KMS-11 (cell line): ENCODE measurements around the gene UBE2E2.

ENCODE experiments used
- H2AFZ ChIP-seq: fragments of 200-600 bp; sonication (generic); 2 replicates; pipeline ENCODE4 v1.6.1; 2016; ENCODE audit warnings: antibody characterized with exemption, mixed run types, low read depth
- H3K27ac ChIP-seq: fragments of 200-600 bp; sonication (generic); 2 replicates; pipeline ENCODE4 v1.6.1; 2016; ENCODE audit warnings: mild to moderate bottlenecking, mixed run types
- H3K27me3 ChIP-seq: fragments of 200-600 bp; sonication (generic); 2 replicates; pipeline ENCODE4 v1.6.1; 2017; ENCODE audit warnings: mild to moderate bottlenecking, low read depth, mixed run types, moderate library complexity; ENCODE audit not compliant: insufficient read depth
- H3K36me3 ChIP-seq: fragments of 200-600 bp; sonication (generic); 2 replicates; pipeline ENCODE4 v1.6.1; 2017; ENCODE audit warnings: mild to moderate bottlenecking, mixed run types; ENCODE audit not compliant: insufficient read depth
- H3K4me1 ChIP-seq: fragments of 200-600 bp; sonication (generic); 2 replicates; pipeline ENCODE4 v1.6.1; 2016; ENCODE audit warnings: mild to moderate bottlenecking, low read depth, mixed run types; ENCODE audit not compliant: poor library complexity, severe bottlenecking
- H3K4me2 ChIP-seq: fragments of 200-600 bp; sonication (generic); 2 replicates; pipeline ENCODE4 v1.7.0; 2016; ENCODE audit warnings: mild to moderate bottlenecking, mixed run types
- H3K4me3 ChIP-seq: fragments of 200-600 bp; sonication (generic); IDR thresholded peaks from 2 replicates; pipeline ENCODE4 v1.6.1; 2017; ENCODE audit warnings: low read depth, low read length, mixed read lengths; ENCODE audit not compliant: insufficient read depth
- H3K79me2 ChIP-seq: fragments of 200-600 bp; sonication (generic); 2 replicates; pipeline ENCODE4 v1.6.1; 2016; ENCODE audit warnings: low read depth, mixed run types; ENCODE audit not compliant: insufficient read depth
- H3K9ac ChIP-seq: fragments of 200-600 bp; sonication (generic); 2 replicates; pipeline ENCODE4 v1.6.1; 2016; ENCODE audit warnings: mild to moderate bottlenecking, mixed run types
- H4K20me1 ChIP-seq: fragments of 200-600 bp; sonication (generic); 2 replicates; pipeline ENCODE4 v1.6.1; 2016; ENCODE audit warnings: mild to moderate bottlenecking, mixed run types; ENCODE audit not compliant: insufficient read depth
- CTCF ChIP-seq: fragments of 200-600 bp; sonication (generic); conservative IDR thresholded peaks from 2 replicates; pipeline ENCODE4 v1.6.1; 2017; ENCODE audit warnings: low read depth, mild to moderate bottlenecking, antibody characterized with exemption, low read length, moderate library complexity, mixed read lengths

Gene UBE2E2

GRCh38 chr3:23182996-23183513 is 20.1 kb upstream of the UBE2E2 start:
- no peak overlapping the region for H3K4me3 ChIP-seq
- H2AFZ ChIP-seq, result no peak overlapping the region
- no peaks in the 10 kb centered on the region for H4K20me1 ChIP-seq
- H3K4me1 ChIP-seq, result peaks cover 9% of the 10 kb centered on the region
- H3K36me3 ChIP-seq, result no peaks in the 10 kb centered on the region
- H3K9ac ChIP-seq, result no peak overlapping the region
- H3K4me2 ChIP-seq, result no peak overlapping the region
- H3K27ac ChIP-seq, result no peak overlapping the region
- no peaks in the 10 kb centered on the region for H3K27me3 ChIP-seq
- TF ChIP-seq CTCF, result no peak
- no peaks in the 10 kb centered on the region for H3K79me2 ChIP-seq

- Histone ChIP-seq H3K27ac (no peak overlapping the region), H3K79me2 (no peaks in the 10 kb centered on the region), H3K4me3 (no peak overlapping the region), H3K4me2 (no peak overlapping the region), H3K9ac (no peak overlapping the region), H2AFZ (no peak overlapping the region), H4K20me1 (no peaks in the 10 kb centered on the region), H3K36me3 (no peaks in the 10 kb centered on the region), H3K27me3 (no peaks in the 10 kb centered on the region), H3K4me1 (peaks cover 9% of the 10 kb centered on the region)
- 0 out of 2 replicates have a peak, but pooled peaks have one; percentile 26 for TF ChIP-seq CTCF
Observed at GRCh38 chr3:23183731-23184130, 19.4 kb upstream of the UBE2E2 start.

GRCh38 chr3:23185861-23186260 is 17.3 kb upstream of the UBE2E2 start:
- no peak overlapping the region for H3K4me2 ChIP-seq
- H3K79me2 ChIP-seq, result no peaks in the 10 kb centered on the region
- H4K20me1 ChIP-seq, result no peaks in the 10 kb centered on the region
- no peak for TF ChIP-seq CTCF
- no peak overlapping the region for H3K9ac ChIP-seq
- no peak overlapping the region for H3K4me3 ChIP-seq
- no peaks in the 10 kb centered on the region for H3K27me3 ChIP-seq
- no peak overlapping the region for H3K27ac ChIP-seq
- peaks cover 3% of the 10 kb centered on the region for H3K4me1 ChIP-seq
- H3K36me3 ChIP-seq, result no peaks in the 10 kb centered on the region
- no peak overlapping the region for H2AFZ ChIP-seq

- Histone ChIP-seq H3K4me1 (no peaks in the 10 kb centered on the region), H3K27me3 (no peaks in the 10 kb centered on the region), H4K20me1 (no peaks in the 10 kb centered on the region), H2AFZ (no peak overlapping the region), H3K4me3 (no peak overlapping the region), H3K27ac (no peak overlapping the region), H3K79me2 (no peaks in the 10 kb centered on the region), H3K36me3 (no peaks in the 10 kb centered on the region), H3K9ac (no peak overlapping the region), H3K4me2 (no peak overlapping the region)
- no peak for TF ChIP-seq CTCF
Observed at GRCh38 chr3:23189187-23189586, 13.9 kb upstream of the UBE2E2 start.
